Adipocyte (in vitro differentiated cells): ENCODE results near the gene PTGER3.

ENCODE experiments used
- DNase-seq: peaks from one replicate; pipeline ENCODE4 v3.0.0-alpha.2; 2015; ENCODE audit warnings: low read depth
- H3K27me3 ChIP-seq: replicated peaks from 2 replicates; pipeline ENCODE4 v1.7.0; 2013; ENCODE audit warnings: mild to moderate bottlenecking, low read length, moderate library complexity; ENCODE audit not compliant: control insufficient read depth, insufficient read depth
- H3K36me3 ChIP-seq: 2 replicates; pipeline ENCODE4 v1.7.0; 2013; ENCODE audit warnings: low read length, mild to moderate bottlenecking, moderate library complexity; ENCODE audit not compliant: control insufficient read depth, insufficient read depth, severe bottlenecking
- H3K4me1 ChIP-seq: 2 replicates; pipeline ENCODE4 v1.7.0; 2013; ENCODE audit warnings: mild to moderate bottlenecking, low read length, moderate library complexity; ENCODE audit not compliant: control insufficient read depth, insufficient read depth
- H3K4me3 ChIP-seq: 2 replicates; pipeline ENCODE4 v1.7.0; 2013; ENCODE audit warnings: mild to moderate bottlenecking, low read length, moderate library complexity
- H3K9ac ChIP-seq: 2 replicates; pipeline ENCODE4 v1.7.0; 2013; ENCODE audit warnings: mild to moderate bottlenecking, low read length, moderate library complexity
- H3K9me3 ChIP-seq: 2 replicates; pipeline ENCODE4 v1.7.0; 2013; ENCODE audit warnings: mild to moderate bottlenecking, low read length, moderate library complexity; ENCODE audit not compliant: control insufficient read depth

PTGER3 gene

GRCh38 chr1:71080739-71081696 is 33.4 kb upstream of the PTGER3 start, which contains the start of gene ZRANB2:
Gene ZRANB2 (minus strand): TSS chr1:71081035. CDS start chr1:71080995, 40 bp downstream.
- Histone ChIP-seq H3K4me1 (peaks cover 24% of the 10 kb centered on the region), H3K4me3 (peak within 1 kb of the TSS; percentile 92)
- DNase-seq = peak; percentile 98

GRCh38 chr1:71080230-71080738 is 32.7 kb upstream of the PTGER3 start:
- Histone ChIP-seq H3K4me3 (peak overlapping the region; percentile 92), H3K36me3 (peaks cover 32% of the 10 kb centered on the region), H3K27me3 (no peaks in the 10 kb centered on the region), H3K9ac (peak overlapping the region; percentile 96), H3K9me3 (no peaks in the 10 kb centered on the region), H3K4me1 (peaks cover 25% of the 10 kb centered on the region)
- DNase-seq = peak; percentile 48

More at GRCh38 chr1:71080739-71081696, 33.4 kb upstream of the PTGER3 start, which contains the start of gene ZRANB2:
- Histone ChIP-seq H3K9ac (peak within 1 kb of the TSS; percentile 96), H3K27me3 (no peaks in the 10 kb centered on the region), H3K36me3 (peaks cover 24% of the 10 kb centered on the region), H3K9me3 (no peaks in the 10 kb centered on the region)

GRCh38 chr1:71074681-71075080 is 27.1 kb upstream of the PTGER3 start:
- no peak for DNase-seq
- Histone ChIP-seq H3K4me3 (peak overlapping the region; percentile 19), H3K4me1 (peaks cover 30% of the 10 kb centered on the region), H3K27me3 (no peaks in the 10 kb centered on the region), H3K36me3 (peaks cover 86% of the 10 kb centered on the region), H3K9me3 (no peaks in the 10 kb centered on the region), H3K9ac (no peak overlapping the region)

- Histone ChIP-seq H3K27me3 (no peaks in the 10 kb centered on the region), H3K4me1 (peaks cover 16% of the 10 kb centered on the region), H3K4me3 (no peak overlapping the region), H3K9ac (no peak overlapping the region), H3K9me3 (no peaks in the 10 kb centered on the region), H3K36me3 (peaks cover 99% of the 10 kb centered on the region)
- no peak for DNase-seq
Observed at GRCh38 chr1:71072273-71072672, 24.7 kb upstream of the PTGER3 start.

- peaks cover 99% of the 10 kb centered on the region for H3K36me3 ChIP-seq
- no peaks in the 10 kb centered on the region for H3K9me3 ChIP-seq
- DNase-seq = no peak
- no peak overlapping the region for H3K9ac ChIP-seq
- H3K27me3 ChIP-seq = no peaks in the 10 kb centered on the region
- H3K4me3 ChIP-seq = no peak overlapping the region
- peaks cover 16% of the 10 kb centered on the region for H3K4me1 ChIP-seq
Observed at GRCh38 chr1:71071720-71072119, 24.1 kb upstream of the PTGER3 start.

GRCh38 chr1:71068325-71069240 is 21.0 kb upstream of the PTGER3 start:
- Histone ChIP-seq H3K4me3 (no peak overlapping the region), H3K4me1 (peaks cover 20% of the 10 kb centered on the region), H3K36me3 (peaks cover 99% of the 10 kb centered on the region), H3K27me3 (no peaks in the 10 kb centered on the region), H3K9ac (no peak overlapping the region), H3K9me3 (no peaks in the 10 kb centered on the region)
- no peak for DNase-seq

GRCh38 chr1:71054791-71055190 is 7.2 kb upstream of the PTGER3 start:
- no peak overlapping the region for H3K9ac ChIP-seq
- H3K9me3 ChIP-seq = no peaks in the 10 kb centered on the region
- no peak overlapping the region for H3K4me3 ChIP-seq
- no peaks in the 10 kb centered on the region for H3K27me3 ChIP-seq
- DNase-seq = no peak
- H3K4me1 ChIP-seq = peaks cover 12% of the 10 kb centered on the region
- peaks cover 34% of the 10 kb centered on the region for H3K36me3 ChIP-seq

GRCh38 chr1:71054281-71054731 is 6.7 kb upstream of the PTGER3 start:
- no peak overlapping the region for H3K4me3 ChIP-seq
- peaks cover 32% of the 10 kb centered on the region for H3K36me3 ChIP-seq
- no peaks in the 10 kb centered on the region for H3K27me3 ChIP-seq
- no peaks in the 10 kb centered on the region for H3K9me3 ChIP-seq
- H3K4me1 ChIP-seq = peaks cover 13% of the 10 kb centered on the region
- no peak for DNase-seq
- H3K9ac ChIP-seq = no peak overlapping the region

- Histone ChIP-seq H3K4me1 (peaks cover 13% of the 10 kb centered on the region), H3K4me3 (no peak overlapping the region), H3K27me3 (no peaks in the 10 kb centered on the region), H3K36me3 (peaks cover 26% of the 10 kb centered on the region), H3K9me3 (no peaks in the 10 kb centered on the region), H3K9ac (no peak overlapping the region)
- DNase-seq = no peak
Observed at GRCh38 chr1:71053758-71054157, 6.1 kb upstream of the PTGER3 start.

GRCh38 chr1:71053146-71053545 is 5.5 kb upstream of the PTGER3 start:
- H3K36me3 ChIP-seq = peaks cover 20% of the 10 kb centered on the region
- peaks cover 16% of the 10 kb centered on the region for H3K4me1 ChIP-seq
- H3K4me3 ChIP-seq = no peak overlapping the region
- H3K27me3 ChIP-seq = no peaks in the 10 kb centered on the region
- DNase-seq = no peak
- no peaks in the 10 kb centered on the region for H3K9me3 ChIP-seq
- no peak overlapping the region for H3K9ac ChIP-seq
